GM12874 (cell line): ENCODE measurements around the gene IMP3.

Experiments
- CTCF ChIP-seq: IDR thresholded peaks from 2 replicates; pipeline ENCODE4 v1.5.1; 2011; ENCODE audit warnings: low read depth, mild to moderate bottlenecking, control low read depth, low read length, moderate library complexity; ENCODE audit not compliant: insufficient read depth

IMP3 gene

GRCh38 chr15:75650908-75651809 is 11.1 kb upstream of the IMP3 start:
- TF ChIP-seq CTCF, result no peak

GRCh38 chr15:75649848-75650247 is 9.8 kb upstream of the IMP3 start:
- no peak for TF ChIP-seq CTCF

GRCh38 chr15:75649045-75649761 is 9.2 kb upstream of the IMP3 start:
- no peak for TF ChIP-seq CTCF

- no peak for TF ChIP-seq CTCF
These were observed 8.4 kb upstream of the IMP3 start for GRCh38 chr15:75648156-75649000.

- TF ChIP-seq CTCF, result peak; percentile 76
These were observed 7.5 kb upstream of the IMP3 start, which contains the start of gene SNX33 for GRCh38 chr15:75647370-75648155. Gene SNX33, plus strand, starts transcription at chr15:75647912. Its CDS starts 1,191 bp downstream, at chr15:75649103.

GRCh38 chr15:75646944-75647364 is 6.9 kb upstream of the IMP3 start:
- TF ChIP-seq CTCF, result no peak
